Stimulated activated naive CD8-positive, alpha-beta T cell treated with anti-CD3 and anti-CD28 coated beads, Interleukin-15, amount 100 ng/mL, for 72 hours (primary cell): ENCODE data around the gene C10orf90.

Source experiments
- ATAC-seq: fragments of 150-1000 bp; cut with Tn5 transposase; 2 replicates; pipeline ENCODE4 v1.10.0; 2021; ENCODE audit warnings: mild to moderate bottlenecking, moderate library complexity
- DNase-seq, 2 donors: peaks; one replicate each; pipeline ENCODE4 v3.0.0; 2021 to 2022
- H3K27ac Mint-ChIP-seq, 2 donors: one replicate each; pipeline ENCODE4 v1.8.0; 2022; ENCODE audit warnings: mild to moderate bottlenecking in 2 of 2, mixed read lengths in 2 of 2, moderate library complexity in 2 of 2
- H3K27me3 Mint-ChIP-seq: one replicate; pipeline ENCODE4 v1.8.0; 2022; ENCODE audit warnings: mixed read lengths
- H3K4me1 Mint-ChIP-seq: one replicate; pipeline ENCODE4 v1.8.0; 2022; ENCODE audit warnings: mild to moderate bottlenecking, mixed read lengths
- H3K4me3 Mint-ChIP-seq, 2 donors: one replicate each; pipeline ENCODE4 v1.8.0; 2022; ENCODE audit warnings: mild to moderate bottlenecking in 2 of 2, mixed read lengths in 2 of 2, moderate library complexity in 1 of 2
- H3K9me3 Mint-ChIP-seq, 2 donors: one replicate each; pipeline ENCODE4 v1.8.0; 2022; ENCODE audit warnings: mixed read lengths in 2 of 2

Gene C10orf90

DNA sequence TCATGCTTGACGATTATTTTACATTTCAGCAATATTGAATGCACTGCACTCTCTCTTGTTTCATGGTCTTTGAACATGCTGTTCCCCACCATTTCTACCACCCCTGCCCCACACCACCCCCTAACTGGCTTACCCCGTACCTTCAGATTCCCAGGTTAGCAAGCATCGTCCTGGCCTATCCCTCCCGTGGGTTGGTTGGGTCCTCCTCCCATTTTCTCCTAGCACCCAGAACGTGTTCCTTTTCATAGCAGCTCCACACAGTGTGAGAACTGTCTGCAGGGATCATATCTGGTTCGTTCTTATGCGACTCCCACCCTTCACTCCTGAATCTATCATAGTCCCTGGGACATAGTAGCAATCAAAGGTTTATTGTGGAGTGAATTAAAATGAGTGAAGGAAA, 48.6 kb downstream of the C10orf90 start:
- Mint-ChIP-seq H3K4me1 (no peaks in the 10 kb centered on the region), H3K27ac (no peak overlapping the region), H3K4me3 (no peak overlapping the region), H3K27me3 (peaks cover 12% of the 10 kb centered on the region), H3K9me3 (peaks cover 4 to 8% of the 10 kb centered on the region in 2 donors)
- no peak for DNase-seq
- ATAC-seq = no peak

- no peaks in the 10 kb centered on the region for H3K4me1 Mint-ChIP-seq
- peaks cover 4 to 8% of the 10 kb centered on the region in 2 donors for H3K9me3 Mint-ChIP-seq
Measured at GRCh38 chr10:126618466-126618865, 52.0 kb downstream of the C10orf90 start.

GRCh38 chr10:126617733-126618132, 52.8 kb downstream of the C10orf90 start:
- DNase-seq (no peak), ATAC-seq (no peak)
- Mint-ChIP-seq H3K27ac (no peak overlapping the region), H3K4me1 (no peaks in the 10 kb centered on the region), H3K4me3 (no peak overlapping the region), H3K9me3 (peaks cover 4 to 12% of the 10 kb centered on the region in 2 donors), H3K27me3 (peaks cover 8% of the 10 kb centered on the region)

More at GRCh38 chr10:126618466-126618865, 52.0 kb downstream of the C10orf90 start:
- DNase-seq (no peak), ATAC-seq (no peak)
- no peak overlapping the region for H3K4me3 Mint-ChIP-seq
- peaks cover 11% of the 10 kb centered on the region for H3K27me3 Mint-ChIP-seq
- no peak overlapping the region for H3K27ac Mint-ChIP-seq

- Mint-ChIP-seq H3K4me1 (no peaks in the 10 kb centered on the region), H3K27me3 (peaks cover 5% of the 10 kb centered on the region)
- no peak for ATAC-seq
Measured at GRCh38 chr10:126617208-126617607, 53.3 kb downstream of the C10orf90 start.

GRCh38 chr10:126616737-126617136, 53.8 kb downstream of the C10orf90 start:
- H3K4me3 Mint-ChIP-seq = no peak overlapping the region
- ATAC-seq (no peak), DNase-seq (no peak)
- H3K4me1 Mint-ChIP-seq = no peaks in the 10 kb centered on the region
- H3K27me3 Mint-ChIP-seq = peaks cover 5% of the 10 kb centered on the region
- no peak overlapping the region for H3K27ac Mint-ChIP-seq
- peaks cover 4 to 12% of the 10 kb centered on the region in 2 donors for H3K9me3 Mint-ChIP-seq

More at GRCh38 chr10:126617208-126617607, 53.3 kb downstream of the C10orf90 start:
- Mint-ChIP-seq H3K27ac (no peak overlapping the region), H3K9me3 (peaks cover 4 to 12% of the 10 kb centered on the region in 2 donors), H3K4me3 (no peak overlapping the region)
- no peak for DNase-seq

DNA sequence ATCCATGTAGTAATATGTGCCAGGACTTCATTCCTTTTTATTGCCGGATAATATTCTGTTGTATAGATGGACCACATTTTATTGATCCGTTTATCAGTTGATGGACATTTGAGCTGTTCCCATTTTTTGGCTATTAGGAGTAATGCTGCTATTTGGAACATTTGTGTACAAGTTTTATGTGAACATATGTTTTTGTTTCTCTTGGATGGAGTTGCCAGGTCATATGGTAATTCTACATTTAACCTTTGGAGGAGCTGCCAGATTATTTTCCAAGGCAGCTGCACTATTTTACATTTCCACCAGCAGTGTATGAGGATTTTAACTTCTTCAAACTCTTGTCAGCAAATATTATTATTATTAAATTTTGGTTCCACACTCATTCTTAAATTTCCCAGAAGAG, 59.2 kb downstream of the C10orf90 start:
- ATAC-seq (no peak), DNase-seq (no peak)
- peaks cover 0 to 4% of the 10 kb centered on the region in 2 donors for H3K9me3 Mint-ChIP-seq
- no peak overlapping the region for H3K4me3 Mint-ChIP-seq
- no peak overlapping the region for H3K27ac Mint-ChIP-seq
- H3K27me3 Mint-ChIP-seq = peaks cover 5% of the 10 kb centered on the region
- no peaks in the 10 kb centered on the region for H3K4me1 Mint-ChIP-seq

- Mint-ChIP-seq H3K27ac (no peak overlapping the region), H3K4me1 (no peaks in the 10 kb centered on the region), H3K4me3 (no peak overlapping the region), H3K9me3 (peaks cover 0 to 4% of the 10 kb centered on the region in 2 donors), H3K27me3 (peaks cover 5% of the 10 kb centered on the region)
- no peak for DNase-seq
- ATAC-seq = peak; percentile 23
Measured at GRCh38 chr10:126609566-126609965, 60.9 kb downstream of the C10orf90 start.

DNA sequence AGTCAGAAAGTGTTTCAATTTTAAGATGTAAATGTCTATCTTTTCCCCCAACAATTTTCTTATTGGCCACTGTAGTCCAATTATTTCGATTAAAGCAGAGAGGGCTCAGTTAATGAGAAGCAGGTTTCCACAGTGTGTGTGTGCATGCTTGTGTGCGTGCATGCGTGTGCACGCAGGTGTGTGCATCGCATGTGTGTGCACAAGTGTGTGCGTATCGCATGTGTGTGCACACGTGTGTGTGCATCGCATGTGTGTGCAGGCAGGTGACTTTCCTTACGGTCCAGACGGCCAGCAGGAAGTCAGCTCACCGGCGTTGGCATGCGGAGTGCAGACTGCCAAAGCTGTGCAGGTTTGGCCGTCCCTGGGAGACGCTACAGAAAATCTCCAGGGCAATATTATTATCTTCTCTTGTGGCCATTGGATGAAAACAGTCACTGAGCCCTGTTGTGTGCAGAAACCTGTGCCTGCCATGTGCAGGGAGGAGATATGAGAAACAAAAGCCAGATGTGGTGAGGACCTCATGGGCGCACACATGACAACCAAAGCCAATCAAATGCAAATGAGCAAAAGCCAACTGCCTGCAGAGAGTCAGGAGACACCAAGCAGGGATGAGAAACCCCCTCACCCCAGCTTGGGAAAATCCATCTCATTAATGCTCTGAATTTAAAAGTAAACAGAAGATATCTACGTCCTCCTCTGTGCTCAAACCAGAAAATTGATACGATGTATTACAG, 70.4 kb downstream of the C10orf90 start:
- ATAC-seq = no peak
- Mint-ChIP-seq H3K27ac (no peak overlapping the region), H3K4me3 (no peak overlapping the region), H3K27me3 (no peaks in the 10 kb centered on the region), H3K4me1 (no peaks in the 10 kb centered on the region), H3K9me3 (peaks cover 0 to 6% of the 10 kb centered on the region in 2 donors)
- no peak for DNase-seq

GRCh38 chr10:126598009-126598408, 72.5 kb downstream of the C10orf90 start:
- DNase-seq (peak in 1 of 2 donors; percentile 1), ATAC-seq (peak; percentile 55)
- H3K9me3 Mint-ChIP-seq = peaks cover 0 to 6% of the 10 kb centered on the region in 2 donors
- H3K27me3 Mint-ChIP-seq = no peaks in the 10 kb centered on the region
- no peak overlapping the region for H3K4me3 Mint-ChIP-seq
- H3K4me1 Mint-ChIP-seq = no peaks in the 10 kb centered on the region
- H3K27ac Mint-ChIP-seq = no peak overlapping the region

GRCh38 chr10:126597211-126597610, 73.3 kb downstream of the C10orf90 start:
- H3K4me1 Mint-ChIP-seq = no peaks in the 10 kb centered on the region
- peaks cover 0 to 6% of the 10 kb centered on the region in 2 donors for H3K9me3 Mint-ChIP-seq
- no peak for ATAC-seq
- H3K27ac Mint-ChIP-seq = no peak overlapping the region
- H3K27me3 Mint-ChIP-seq = no peaks in the 10 kb centered on the region
- no peak overlapping the region for H3K4me3 Mint-ChIP-seq
- no peak for DNase-seq

DNA sequence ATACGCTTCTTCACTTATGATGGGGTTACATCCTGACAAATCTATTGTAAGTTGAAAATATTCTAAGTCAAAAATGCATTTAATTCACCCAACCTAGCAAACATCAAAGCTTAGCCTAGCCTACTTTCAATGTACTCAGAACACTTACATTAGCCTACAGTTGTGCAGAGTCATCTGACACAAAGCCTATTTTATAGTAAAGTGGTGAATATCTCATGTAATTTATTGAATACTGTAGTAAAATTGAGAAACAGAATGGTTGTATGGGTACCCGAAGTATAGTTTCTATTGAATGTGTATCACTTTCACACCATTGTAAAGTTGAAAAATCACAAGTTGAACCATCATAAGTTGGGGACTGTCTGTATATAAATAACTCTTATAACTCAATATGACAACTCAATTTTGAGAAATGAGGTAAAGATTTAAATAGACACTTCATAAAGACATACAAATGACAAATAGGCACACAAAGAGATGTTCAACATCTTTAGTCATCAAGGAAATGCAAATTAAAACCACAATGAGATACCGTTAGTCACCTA, 73.9 kb downstream of the C10orf90 start:
- Mint-ChIP-seq H3K9me3 (peaks cover 0 to 6% of the 10 kb centered on the region in 2 donors), H3K4me1 (no peaks in the 10 kb centered on the region), H3K27ac (no peak overlapping the region), H3K27me3 (no peaks in the 10 kb centered on the region), H3K4me3 (no peak overlapping the region)
- ATAC-seq (no peak), DNase-seq (no peak)

- ATAC-seq = no peak
- H3K4me1 Mint-ChIP-seq = no peaks in the 10 kb centered on the region
- no peak overlapping the region for H3K4me3 Mint-ChIP-seq
- no peak for DNase-seq
- no peaks in the 10 kb centered on the region for H3K27me3 Mint-ChIP-seq
- H3K27ac Mint-ChIP-seq = no peak overlapping the region
- H3K9me3 Mint-ChIP-seq = peaks cover 0 to 6% of the 10 kb centered on the region in 2 donors
Measured at GRCh38 chr10:126595160-126595559, 75.3 kb downstream of the C10orf90 start.

DNA sequence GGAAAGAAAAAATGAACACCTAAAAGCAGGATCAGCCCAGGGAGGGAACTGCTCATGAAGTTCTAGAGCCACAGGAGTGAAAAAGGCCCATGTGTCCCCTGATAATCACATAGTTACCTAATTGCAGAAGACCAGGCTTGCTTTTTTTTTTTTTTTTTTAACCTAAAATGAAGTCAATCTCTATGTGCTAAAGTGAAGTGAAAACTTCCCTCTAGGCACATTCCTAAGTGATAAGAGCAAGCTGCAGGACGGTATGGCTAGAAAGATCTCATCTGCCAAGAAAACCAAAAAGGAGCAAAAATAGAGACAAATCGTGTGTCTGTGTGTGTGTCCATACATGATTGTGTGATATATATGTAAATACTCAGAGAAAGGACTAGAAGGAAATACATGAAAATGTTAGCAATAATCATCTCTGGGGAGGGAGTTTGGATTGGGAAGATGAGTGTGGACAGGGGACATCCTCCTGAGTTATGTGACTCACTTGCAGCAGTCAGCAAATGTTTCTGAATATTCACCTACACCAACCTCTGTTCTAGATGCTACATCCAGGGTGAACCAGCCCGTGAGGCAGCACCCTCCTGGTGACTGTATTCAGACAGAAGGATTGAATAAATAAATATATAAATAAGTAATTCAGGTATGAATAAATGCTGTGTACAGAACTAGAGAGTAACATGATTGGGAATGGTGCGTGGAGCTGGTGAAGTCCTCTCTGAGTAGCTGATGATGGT, 76.4 kb downstream of the C10orf90 start:
- H3K4me1 Mint-ChIP-seq = no peaks in the 10 kb centered on the region
- DNase-seq = no peak
- no peak for ATAC-seq
- no peak overlapping the region for H3K4me3 Mint-ChIP-seq
- H3K27me3 Mint-ChIP-seq = no peaks in the 10 kb centered on the region
- H3K9me3 Mint-ChIP-seq = peaks cover 0 to 6% of the 10 kb centered on the region in 2 donors
- no peak overlapping the region for H3K27ac Mint-ChIP-seq

- H3K4me1 Mint-ChIP-seq = no peaks in the 10 kb centered on the region
- H3K9me3 Mint-ChIP-seq = peaks cover 6 to 7% of the 10 kb centered on the region in 2 donors
- ATAC-seq (no peak), DNase-seq (no peak)
- no peak overlapping the region for H3K27ac Mint-ChIP-seq
- no peak overlapping the region for H3K4me3 Mint-ChIP-seq
- H3K27me3 Mint-ChIP-seq = peaks cover 8% of the 10 kb centered on the region
Measured at GRCh38 chr10:126592901-126593300, 77.6 kb downstream of the C10orf90 start.

GRCh38 chr10:126588024-126588423, 82.5 kb downstream of the C10orf90 start:
- Mint-ChIP-seq H3K27ac (no peak overlapping the region), H3K27me3 (peaks cover 23% of the 10 kb centered on the region), H3K4me1 (no peaks in the 10 kb centered on the region), H3K4me3 (no peak overlapping the region), H3K9me3 (peaks cover 0 to 7% of the 10 kb centered on the region in 2 donors)
- DNase-seq = no peak
- ATAC-seq = no peak

DNA sequence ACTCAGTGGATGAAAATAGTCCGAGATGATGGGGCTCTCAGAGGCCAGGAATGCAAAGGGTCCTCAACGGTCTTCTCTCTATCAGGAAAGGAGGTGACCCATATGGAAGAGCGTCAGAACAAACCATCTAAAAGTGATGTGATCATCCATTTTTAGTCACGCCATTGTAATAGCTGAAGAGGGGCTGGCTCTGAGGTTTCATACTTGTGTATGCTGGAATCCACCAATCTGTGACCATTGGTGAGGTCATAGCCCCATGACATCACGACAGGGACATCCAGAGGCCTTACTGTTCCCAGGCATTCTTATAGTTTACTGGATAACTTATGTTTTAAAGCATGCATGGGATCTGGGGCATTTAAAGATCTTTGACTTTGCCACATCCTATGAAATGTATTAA, 83.6 kb downstream of the C10orf90 start:
- ATAC-seq = no peak
- H3K4me1 Mint-ChIP-seq = no peaks in the 10 kb centered on the region
- H3K9me3 Mint-ChIP-seq = peaks cover 0 to 7% of the 10 kb centered on the region in 2 donors
- DNase-seq = no peak
- H3K4me3 Mint-ChIP-seq = no peak overlapping the region
- H3K27ac Mint-ChIP-seq = no peak overlapping the region
- peaks cover 23% of the 10 kb centered on the region for H3K27me3 Mint-ChIP-seq
